T47D (cell line): Measurements from ENCODE around the gene SLC12A3.

Experiments used
- DNase-seq, 2 experiments: peaks; one replicate each; pipeline versions ENCODE4 v3.0.0 to v3.0.0-alpha.2; 2011 to 2012; ENCODE audit warnings: low read depth in 1 of 2, low spot score in 1 of 2
- JUND ChIP-seq: IDR thresholded peaks from 2 replicates; pipeline ENCODE4 v1.6.1; 2012; ENCODE audit warnings: low read depth
- in situ Hi-C: cut with HindIII; loops from 2 replicates; pipeline ENCODE4 v1.10.0; 2016; ENCODE audit warnings: low sequenced_read_pairs, low pct_unique_long_range_greater_than_20kb

Gene SLC12A3

DNA sequence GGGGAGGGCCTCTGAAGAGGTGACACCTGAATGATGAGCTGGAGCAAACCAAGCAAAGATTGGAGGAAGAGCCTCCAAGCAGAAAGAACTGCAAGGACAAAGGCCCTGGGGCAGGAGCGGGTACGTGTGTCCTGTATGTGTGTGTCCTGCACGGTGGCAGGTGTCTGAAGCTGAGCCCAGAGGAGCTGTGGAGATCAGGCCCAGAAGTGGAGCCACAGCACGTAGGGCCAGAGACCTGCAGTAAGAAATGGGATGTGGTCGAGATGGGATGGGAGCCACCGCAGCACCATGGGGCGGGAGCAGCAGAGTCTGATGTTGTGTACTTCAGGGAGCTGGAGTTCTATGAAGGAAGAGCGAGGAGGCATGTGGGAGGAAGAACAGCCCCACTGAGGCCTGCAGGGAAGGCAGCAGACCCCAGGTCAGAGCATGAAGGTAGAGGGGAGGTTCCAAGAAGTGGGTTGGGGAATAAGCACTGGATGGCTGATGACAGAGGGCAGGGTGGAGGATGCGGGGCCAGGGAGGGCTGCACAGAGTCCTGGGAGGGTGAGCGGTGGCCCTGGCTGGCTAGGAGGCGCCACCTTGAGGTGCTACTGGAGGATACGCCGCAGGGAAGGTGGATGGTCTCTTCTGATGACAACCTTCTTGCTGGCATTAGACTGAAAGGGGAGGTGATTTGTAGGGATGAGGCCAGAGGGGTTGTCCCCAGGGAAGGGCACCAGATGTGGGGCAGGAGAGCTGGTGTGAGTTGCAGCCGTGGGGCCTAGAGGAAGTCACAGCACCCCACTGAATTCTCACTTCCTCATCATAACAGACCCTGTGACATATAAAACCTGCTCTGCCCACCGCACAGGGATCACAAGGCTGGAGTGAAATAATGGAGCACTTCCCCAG is 86.1 kb downstream of the SLC12A3 start:
- DNase-seq, result peak in 1 of 2 experiments; percentile 50
- no peak for TF ChIP-seq JUND
- in situ Hi-C loops, result no loop called here

DNA sequence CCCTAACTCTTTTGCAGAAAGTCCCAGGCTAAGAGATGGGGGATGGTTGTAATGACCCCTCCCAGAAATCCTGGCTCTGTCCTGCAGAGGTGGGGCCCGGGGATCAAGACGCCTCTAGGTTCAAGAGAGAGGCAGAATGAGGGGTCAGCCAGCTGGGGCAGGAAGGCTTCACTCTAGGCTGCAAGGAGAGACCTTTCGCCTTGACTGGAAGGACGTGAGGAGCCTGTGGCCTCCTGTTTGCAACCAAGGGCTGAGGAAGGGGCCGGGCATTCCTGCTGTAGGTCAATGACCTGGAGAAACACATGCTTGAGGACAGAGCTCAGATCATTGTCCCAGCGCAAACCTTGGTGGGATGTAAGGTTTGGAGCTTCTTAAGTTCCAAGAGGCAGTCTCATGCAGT is 88.0 kb downstream of the SLC12A3 start:
- in situ Hi-C loops, result no loop called here
- TF ChIP-seq JUND, result no peak
- no peak for DNase-seq

GRCh38 chr16:56956076-56956475 is 91.1 kb downstream of the SLC12A3 start:
- TF ChIP-seq JUND, result no peak
- DNase-seq, result no peak
- in situ Hi-C loops, result no loop called here

- no peak for TF ChIP-seq JUND
- in situ Hi-C loops, result no loop called here
- DNase-seq, result no peak
Observed at GRCh38 chr16:56956756-56957155, 91.7 kb downstream of the SLC12A3 start.

- DNase-seq, result no peak
- in situ Hi-C loops, result no loop called here
- no peak for TF ChIP-seq JUND
Observed at GRCh38 chr16:56960681-56961281, 95.8 kb downstream of the SLC12A3 start.

- in situ Hi-C loops, result no loop called here
- no peak for DNase-seq
- no peak for TF ChIP-seq JUND
Observed at GRCh38 chr16:56961386-56961785, 96.4 kb downstream of the SLC12A3 start.

- no peak for DNase-seq
- in situ Hi-C loops, result no loop called here
- TF ChIP-seq JUND, result no peak
Observed at GRCh38 chr16:56961851-56962281, 96.9 kb downstream of the SLC12A3 start, which contains the start of gene CETP. Gene CETP, plus strand, starts transcription at chr16:56961950. Its CDS starts 30 bp downstream, at chr16:56961980.

DNA sequence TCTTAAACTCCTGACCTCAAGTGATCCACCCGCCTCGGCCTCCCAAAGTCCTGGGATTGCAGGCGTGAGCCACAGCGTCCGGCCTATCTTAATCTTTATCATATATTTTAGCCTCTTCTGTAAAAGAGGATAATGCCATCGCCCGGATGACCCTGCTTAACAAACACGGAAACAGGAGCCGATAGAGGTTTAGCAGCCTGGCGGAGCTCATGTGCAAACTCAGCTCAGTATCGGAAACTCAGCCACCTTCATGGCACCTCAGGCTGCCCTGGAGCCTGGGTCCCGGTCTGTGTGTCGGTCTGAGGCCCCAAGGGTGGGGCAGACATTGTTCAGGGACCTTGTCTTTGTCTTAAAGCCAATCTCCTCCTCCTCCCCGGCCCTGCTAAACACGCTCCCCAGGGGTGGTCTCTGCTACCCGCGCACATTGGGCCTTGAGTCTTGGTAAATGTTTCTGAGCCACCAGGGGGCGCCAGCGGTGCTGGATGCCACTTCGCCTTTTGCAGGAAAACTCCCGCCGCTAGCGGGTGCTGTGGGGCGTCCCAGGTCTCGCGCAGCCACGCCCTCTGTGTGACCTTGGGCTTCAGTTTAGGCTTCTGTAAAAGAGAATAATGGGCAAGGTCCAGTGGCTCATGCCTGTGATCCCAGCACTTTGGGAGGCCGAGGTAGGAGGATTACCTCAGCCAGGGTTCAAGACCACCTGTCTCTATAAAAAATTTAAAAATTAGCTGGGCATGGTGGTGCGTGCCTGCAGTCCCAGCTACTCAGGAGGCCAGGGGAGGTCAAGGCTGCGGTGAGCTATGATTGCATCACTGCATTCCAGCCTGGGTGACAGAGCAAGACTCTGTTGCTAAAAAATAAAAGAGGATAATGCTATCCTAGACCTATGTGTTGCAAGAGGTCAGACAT is 99.5 kb downstream of the SLC12A3 start:
- DNase-seq, result peak; percentile 21 to 80
- no peak for TF ChIP-seq JUND
- in situ Hi-C loops, result no loop called here
